ENCODE measurements around the gene DLK1.

DLK1 gene

DNA sequence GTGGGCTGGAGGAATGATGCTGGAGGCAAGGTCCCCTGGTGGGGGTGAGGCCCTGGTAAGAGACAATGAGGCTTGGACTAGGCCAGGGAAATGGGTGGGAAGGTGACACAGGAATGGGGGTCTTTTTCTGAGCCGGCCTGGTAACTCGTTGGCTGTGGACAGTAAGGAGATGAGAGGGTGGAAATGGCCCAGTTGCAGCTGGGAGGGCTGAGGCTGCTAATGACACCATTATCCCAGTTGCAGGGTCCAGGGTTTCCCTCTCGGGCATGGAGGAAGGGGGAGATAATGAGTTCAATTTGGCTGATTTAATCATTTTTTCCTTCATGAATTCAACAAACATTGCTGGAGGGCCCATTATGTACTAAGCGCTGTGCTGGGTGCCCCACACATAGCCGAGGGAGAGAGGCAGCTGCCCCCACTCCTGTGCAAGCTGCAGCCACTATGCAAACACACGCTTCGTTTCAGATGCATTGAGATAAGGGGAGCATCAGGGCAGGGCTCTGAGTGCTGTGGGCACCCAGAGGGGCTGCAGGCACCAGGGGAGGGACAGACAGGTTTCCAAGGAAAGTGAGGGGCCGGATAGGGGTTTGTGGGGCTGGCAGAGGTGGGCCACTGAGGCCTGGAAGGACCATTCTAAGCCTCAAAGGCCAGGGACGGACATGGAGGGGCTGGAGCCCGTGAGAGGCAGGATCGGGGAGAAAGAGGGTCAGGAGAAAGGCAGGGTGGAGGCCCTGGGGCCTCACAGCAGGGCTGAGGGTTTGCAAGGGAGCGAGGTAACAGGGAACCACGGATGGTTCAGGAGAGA, 56.0 kb downstream of the DLK1 start:
- peak in 2 of 42 donors; percentile 9 to 10 for DNase-seq
- intact Hi-C loops (cut with DNase I), result no loop called here

DNA sequence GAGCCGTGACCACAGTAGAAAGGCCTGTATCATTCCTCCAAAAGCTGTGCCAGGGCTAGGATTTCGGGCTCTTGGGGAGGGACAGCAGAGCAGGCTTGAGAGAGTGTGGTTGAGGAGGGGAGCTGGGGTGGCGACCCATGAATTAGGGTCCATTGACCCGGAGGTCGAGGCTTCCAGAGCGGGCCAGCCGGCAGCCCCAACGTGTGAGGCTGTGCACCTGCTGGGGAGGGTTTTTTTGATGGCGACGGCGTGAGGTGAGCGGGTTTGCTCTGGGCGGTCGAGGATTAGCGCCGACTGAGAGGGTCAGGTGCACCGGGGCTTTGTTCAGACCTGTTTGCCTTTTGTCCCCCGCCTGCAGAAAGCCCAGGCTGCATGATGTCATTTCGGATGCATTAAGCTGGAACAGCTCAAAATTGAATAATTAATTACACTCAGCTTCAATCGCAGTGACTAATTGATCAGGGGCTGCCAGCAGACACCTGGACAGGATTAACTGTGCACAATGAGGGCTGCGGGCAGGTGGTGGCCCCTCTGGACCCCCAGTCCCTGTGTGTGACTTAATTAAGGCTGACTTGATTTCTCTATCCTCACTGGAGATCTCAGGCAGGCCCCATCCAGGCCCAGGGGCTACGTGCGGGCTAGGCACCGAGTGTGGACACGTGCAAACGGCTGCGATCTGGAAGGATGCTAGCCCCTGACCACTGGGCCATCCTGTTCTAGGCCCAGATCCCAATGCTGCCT, 57.1 kb downstream of the DLK1 start:
- DNase-seq, result peak in 1 of 42 donors; percentile 13
- intact Hi-C loops (cut with DNase I), result no loop called here

DNA sequence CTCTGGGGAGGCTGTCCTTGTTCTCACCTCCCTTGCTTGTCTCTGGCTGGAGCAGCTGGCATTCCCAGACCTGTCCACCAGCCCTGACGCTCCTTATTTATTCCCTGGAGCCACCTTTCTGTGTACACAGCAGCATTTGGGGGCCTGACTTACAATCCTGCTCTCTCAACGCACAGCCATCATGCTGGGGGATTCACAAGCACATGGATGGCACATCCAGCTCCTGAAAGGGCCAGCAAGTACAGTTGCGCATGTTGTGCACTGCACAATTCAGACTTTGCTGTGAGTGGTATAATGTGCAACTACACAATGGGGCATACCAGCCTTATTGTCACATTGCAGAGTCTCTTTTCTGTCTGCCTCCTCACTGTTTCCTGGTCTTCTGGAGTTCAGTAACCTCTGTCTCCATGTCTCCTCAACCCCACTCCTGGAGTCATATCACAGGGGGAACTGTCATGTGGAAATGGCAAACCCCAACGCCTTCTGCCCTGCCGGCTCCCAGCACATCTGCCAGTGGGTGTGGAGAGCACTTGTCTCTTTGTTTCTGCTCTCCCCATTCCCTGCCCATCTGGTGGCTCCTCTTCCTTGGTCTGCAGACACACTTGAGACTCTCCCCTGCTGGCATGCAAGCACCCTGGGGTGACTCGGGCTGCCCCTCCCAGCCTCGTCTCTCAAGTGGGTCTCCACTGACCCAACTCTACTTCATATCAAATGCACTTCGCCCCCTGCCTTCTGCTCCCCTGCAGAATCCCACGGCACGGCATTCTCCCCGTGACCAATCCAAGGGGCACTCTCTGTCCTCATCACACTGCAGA, 58.0 kb downstream of the DLK1 start:
- no peak for DNase-seq
- intact Hi-C loops (cut with DNase I), result no loop called here

DNA sequence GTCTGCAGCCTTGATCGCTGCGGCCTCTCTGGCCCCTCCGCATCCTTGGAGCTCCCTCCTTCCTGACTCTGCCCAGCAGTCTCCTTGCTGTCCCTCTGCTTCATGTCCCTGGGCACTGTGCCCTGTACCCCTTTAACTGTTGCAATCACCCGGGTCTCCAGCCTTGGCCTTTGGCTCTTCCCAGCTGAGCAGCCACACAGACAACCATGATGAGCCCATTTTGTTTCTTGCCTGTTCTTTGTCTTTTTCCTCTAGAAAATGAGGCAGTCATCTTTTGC, 58.6 kb downstream of the DLK1 start:
- intact Hi-C loops (cut with DNase I), result no loop called here
- no peak for DNase-seq

DNA sequence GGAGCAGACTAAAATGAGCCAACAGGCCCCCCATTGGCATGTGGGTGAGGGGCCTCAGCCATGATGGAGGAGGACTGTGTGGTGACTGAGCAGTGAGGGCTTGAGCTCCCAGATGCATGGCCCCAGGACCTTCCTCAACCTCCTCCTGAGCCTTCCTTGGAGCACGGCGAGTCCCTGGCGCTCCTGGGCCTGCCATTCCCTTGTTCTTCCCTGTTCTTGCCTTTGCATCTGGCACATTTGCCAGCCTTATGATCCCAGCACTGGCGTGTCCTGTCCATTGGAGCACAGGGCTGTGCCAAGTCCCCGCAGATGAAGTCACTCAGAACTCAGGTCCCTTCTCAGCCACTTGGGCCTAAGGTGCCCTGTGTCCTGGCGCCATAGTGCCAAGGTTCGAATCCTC, 58.9 kb downstream of the DLK1 start:
- DNase-seq, result peak in 2 of 42 donors; percentile 3 to 47
- intact Hi-C loops (cut with DNase I), result no loop called here

DNA sequence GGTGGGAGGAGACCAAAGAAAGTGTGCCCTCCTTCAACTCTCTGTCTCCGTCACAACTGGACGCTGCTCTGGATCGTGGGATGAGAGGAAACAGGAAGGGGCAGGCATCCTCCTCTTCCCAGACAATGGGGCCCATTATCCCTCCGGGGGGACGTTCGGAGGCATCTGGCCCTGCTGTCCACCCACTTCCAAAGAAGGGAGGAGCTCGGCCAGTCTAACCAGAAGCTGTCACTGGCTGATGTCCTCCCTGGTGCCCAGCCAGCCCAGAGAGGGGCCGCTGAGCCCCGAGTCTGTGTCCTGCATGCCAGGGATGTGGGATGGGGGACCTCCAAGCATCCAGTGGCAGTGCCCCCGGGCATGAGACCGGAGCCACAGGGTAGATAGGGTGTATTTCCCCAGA, 59.4 kb downstream of the DLK1 start:
- peak; percentile 27 to 90 (median 71) for DNase-seq
- intact Hi-C loops (cut with DNase I), result no loop called here

DNA sequence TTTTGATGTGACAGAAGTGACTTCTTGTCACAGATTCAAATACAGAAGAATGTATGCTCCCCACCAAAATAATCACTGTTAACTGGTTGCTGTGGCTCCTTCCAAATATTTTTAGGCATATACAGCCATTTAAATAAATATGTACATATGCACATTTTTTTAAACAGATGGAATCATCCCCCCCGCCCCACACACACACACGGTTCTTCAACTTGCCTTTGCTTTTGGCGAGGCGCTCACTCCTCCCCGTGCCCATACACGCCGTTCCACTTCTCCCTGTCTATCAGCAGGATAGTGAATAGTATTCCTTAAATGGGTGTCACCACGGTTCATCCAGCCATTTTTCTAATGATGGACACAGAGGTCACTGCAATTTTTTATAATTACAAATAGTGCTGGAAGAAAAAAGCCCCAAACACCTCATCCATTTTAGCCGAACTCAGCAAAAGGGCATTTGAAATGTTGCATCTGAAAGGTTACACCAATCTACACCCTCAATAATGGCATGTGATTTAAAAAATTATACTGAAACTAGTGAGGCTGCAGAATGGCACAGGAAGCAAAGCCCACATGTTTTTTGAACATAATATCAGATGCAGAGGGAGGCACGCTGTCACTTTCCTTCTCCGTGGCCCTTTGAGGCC, 60.0 kb downstream of the DLK1 start:
- intact Hi-C loops (cut with DNase I), result no loop called here
- DNase-seq, result no peak

DNA sequence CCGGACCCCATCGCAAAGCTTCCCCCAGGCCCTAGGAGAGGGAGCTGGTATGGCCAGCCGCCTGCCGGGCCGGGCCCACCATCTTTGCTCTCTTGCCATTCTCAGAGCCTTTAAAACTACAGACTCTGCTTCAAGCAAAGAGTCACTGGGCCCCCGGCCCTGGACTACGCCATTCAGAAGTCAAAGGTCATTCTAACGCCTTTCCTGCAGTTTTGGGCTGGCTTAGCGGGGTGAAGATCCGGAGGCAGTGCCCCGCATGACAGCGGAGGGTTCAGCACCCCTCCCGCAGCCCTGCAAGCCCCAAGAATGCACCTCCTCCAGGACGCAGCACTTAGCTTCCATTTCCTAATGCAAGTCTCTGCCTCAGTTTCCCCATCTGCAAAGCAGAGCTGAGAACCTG, 61.0 kb downstream of the DLK1 start:
- DNase-seq, result no peak
- intact Hi-C loops (cut with DNase I), result no loop called here

Data from head of caudate nucleus (tissue), 42 donors.